ENCODE results near the gene CALML3. TPM values are rescaled to one million over a fixed set of nuclear protein-coding genes. Genes with fewer than 3 reads are reported as not detected.

The CALML3 gene
- total RNA-seq, 1 donor from 2014 or later: not detected

DNA sequence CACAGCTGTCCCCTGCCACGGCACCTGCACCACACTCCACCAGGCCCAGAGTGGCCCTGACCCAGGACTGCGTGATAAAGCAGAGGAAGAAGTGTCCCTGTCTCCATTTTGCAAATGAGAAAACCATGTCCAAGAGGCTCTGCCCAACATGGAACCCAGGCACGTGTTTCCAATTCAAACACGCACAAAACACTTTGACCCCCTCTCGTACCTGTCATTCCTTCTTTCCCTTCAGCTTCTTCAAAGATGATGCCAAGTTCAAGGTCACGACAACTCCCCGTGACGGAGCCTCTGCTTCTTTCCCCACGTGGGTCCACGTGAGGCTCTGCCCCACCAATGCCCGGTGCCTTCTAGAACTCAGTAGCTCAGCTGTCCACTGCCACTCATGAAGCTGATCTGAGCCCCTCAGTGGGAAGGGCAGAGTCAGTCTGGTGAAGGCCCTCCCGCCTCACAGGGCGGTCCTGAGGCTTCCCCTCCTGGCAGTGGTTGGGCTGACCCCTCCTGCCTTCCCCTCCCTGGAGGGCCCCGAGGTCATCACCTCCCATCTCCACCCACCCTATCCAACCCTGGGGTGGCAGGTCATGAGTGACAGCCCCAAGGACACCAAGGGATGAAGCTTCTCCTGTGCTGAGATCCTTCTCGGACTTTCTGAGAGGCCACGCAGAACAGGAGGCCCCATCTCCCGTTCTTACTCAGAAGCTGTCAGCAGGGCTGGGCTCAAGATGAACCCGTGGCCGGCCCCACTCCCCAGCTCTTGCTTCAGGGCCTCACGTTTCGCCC, 44.4 kb upstream of the CALML3 start:
- Mint-ChIP-seq H3K4me3 (ENCODE audit: unreplicated experiment) (no peak overlapping the region), H3K4me1 (ENCODE audit: low read depth, unreplicated experiment) (peaks cover 3% of the 10 kb centered on the region), H3K27ac (ENCODE audit: unreplicated experiment) (no peak overlapping the region), H3K36me3 (ENCODE audit: low read depth, unreplicated experiment) (peaks cover 2% of the 10 kb centered on the region), H3K27me3 (ENCODE audit: low read depth, unreplicated experiment) (peaks cover 25% of the 10 kb centered on the region), H3K9me3 (ENCODE audit: unreplicated experiment) (no peaks in the 10 kb centered on the region)
- no peak for TF ChIP-seq EZH2 (IDR thresholded peaks at IDR 0.05; ENCODE audit: insufficient read depth, low read length)
- no peak for TF ChIP-seq CTCF (IDR thresholded peaks at IDR 0.05; ENCODE audit: insufficient read depth, low read depth, low read length)
- H3K9me3 ChIP-seq (ENCODE audit: insufficient read depth, low read depth, low read length): peaks cover 2% of the 10 kb centered on the region
- peaks cover 1% of the 10 kb centered on the region for H3K27me3 ChIP-seq (ENCODE audit: insufficient read depth, low read length)
- DNase-seq (ENCODE audit: low read depth) (no peak), FAIRE-seq (no peak)
- no peaks in the 10 kb centered on the region for H3K36me3 ChIP-seq (ENCODE audit: insufficient read depth, low read length)
- no peak overlapping the region for H2AFZ ChIP-seq (ENCODE audit: low read depth, low read length)
- no peak overlapping the region for H3K4me2 ChIP-seq (ENCODE audit: low read length)
- no peaks in the 10 kb centered on the region for H4K20me1 ChIP-seq (ENCODE audit: insufficient read depth, low read length)
- no peak overlapping the region for H3K4me3 ChIP-seq (ENCODE audit: insufficient read depth, low read depth, low read length)
- H3K79me2 ChIP-seq (ENCODE audit: insufficient read depth, low read length): no peaks in the 10 kb centered on the region
- H3K27ac ChIP-seq (ENCODE audit: low read depth, low read length): no peak overlapping the region
- H3K9ac ChIP-seq (ENCODE audit: low read length): no peak overlapping the region
- no peaks in the 10 kb centered on the region for H3K4me1 ChIP-seq (ENCODE audit: insufficient read depth, low read length)

DNA sequence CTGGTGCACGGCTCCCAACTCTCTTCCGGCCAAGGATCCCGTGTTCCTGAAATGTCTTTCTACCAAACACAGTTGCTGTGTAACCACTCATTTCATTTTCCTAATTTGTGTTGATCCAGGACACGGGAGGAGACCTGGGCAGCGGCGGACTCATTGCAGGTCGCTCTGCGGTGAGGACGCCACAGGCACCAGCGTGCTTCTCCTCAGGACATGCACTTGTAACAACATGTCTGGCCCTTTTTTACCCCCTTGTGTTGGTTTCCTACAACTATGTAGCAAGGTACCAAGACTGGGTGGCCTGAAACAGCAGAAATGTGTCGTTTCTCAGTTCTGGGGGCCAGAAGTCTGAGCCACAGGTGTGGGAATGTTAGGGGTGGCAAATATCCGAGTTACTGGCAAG, 43.6 kb upstream of the CALML3 start:
- no peak overlapping the region for H3K4me3 ChIP-seq (ENCODE audit: insufficient read depth, low read depth, low read length)

More for the DNA sequence above, 43.6 kb upstream of the CALML3 start:
- peaks cover 30% of the 10 kb centered on the region for H3K27me3 Mint-ChIP-seq (ENCODE audit: low read depth, unreplicated experiment)
- Histone ChIP-seq H3K79me2 (ENCODE audit: insufficient read depth, low read length) (no peaks in the 10 kb centered on the region), H3K4me1 (ENCODE audit: insufficient read depth, low read length) (no peaks in the 10 kb centered on the region), H2AFZ (ENCODE audit: low read depth, low read length) (no peak overlapping the region), H3K27ac (ENCODE audit: low read depth, low read length) (no peak overlapping the region), H4K20me1 (ENCODE audit: insufficient read depth, low read length) (no peaks in the 10 kb centered on the region), H3K36me3 (ENCODE audit: insufficient read depth, low read length) (no peaks in the 10 kb centered on the region), H3K9ac (ENCODE audit: low read length) (no peak overlapping the region), H3K9me3 (ENCODE audit: insufficient read depth, low read depth, low read length) (peaks cover 2% of the 10 kb centered on the region), H3K4me2 (ENCODE audit: low read length) (no peak overlapping the region), H3K27me3 (ENCODE audit: insufficient read depth, low read length) (peaks cover 5% of the 10 kb centered on the region)
- peaks cover 3% of the 10 kb centered on the region for H3K4me1 Mint-ChIP-seq (ENCODE audit: low read depth, unreplicated experiment)
- H3K27ac Mint-ChIP-seq (ENCODE audit: unreplicated experiment): no peak overlapping the region
- peaks cover 2% of the 10 kb centered on the region for H3K36me3 Mint-ChIP-seq (ENCODE audit: low read depth, unreplicated experiment)
- FAIRE-seq: no peak
- H3K4me3 Mint-ChIP-seq (ENCODE audit: unreplicated experiment): no peak overlapping the region
- DNase-seq (ENCODE audit: low read depth): no peak
- TF ChIP-seq EZH2 (IDR thresholded peaks at IDR 0.05; ENCODE audit: insufficient read depth, low read length) (no peak), CTCF (IDR thresholded peaks at IDR 0.05; ENCODE audit: insufficient read depth, low read depth, low read length) (no peak)
- H3K9me3 Mint-ChIP-seq (ENCODE audit: unreplicated experiment): no peaks in the 10 kb centered on the region
